DOHH2 (cell line): Measurements from ENCODE around the gene MUL1.

Experiments used
- CTCF ChIP-seq: fragments of 200-600 bp; sonication (generic); IDR thresholded peaks from one replicate; pipeline ENCODE4 v1.5.1; 2014; ENCODE audit warnings: antibody characterized with exemption, mild to moderate bottlenecking, low read depth, low read length; ENCODE audit not compliant: poor library complexity, severe bottlenecking
- EZH2phosphoT487 ChIP-seq: fragments of 200-600 bp; sonication (generic); IDR thresholded peaks from 2 replicates; pipeline ENCODE4 v1.6.1; 2017; ENCODE audit warnings: borderline replicate concordance, mild to moderate bottlenecking, antibody characterized with exemption, low read length, moderate library complexity, mixed read lengths

- TF ChIP-seq CTCF (no peak), EZH2phosphoT487 (no peak)
These were observed 14.6 kb downstream of the MUL1 start for GRCh38 chr1:20493309-20493708.
